ENCODE results near the gene CHCHD4.
A peak's percentile ranks its signal among the peaks of the same experiment; 100 is the strongest.
"Not testable (repeated sequence)": the region's sequence is repeated elsewhere in the genome, so short reads cannot be mapped to it uniquely, and the experiment has no call there.

CHCHD4 gene

DNA sequence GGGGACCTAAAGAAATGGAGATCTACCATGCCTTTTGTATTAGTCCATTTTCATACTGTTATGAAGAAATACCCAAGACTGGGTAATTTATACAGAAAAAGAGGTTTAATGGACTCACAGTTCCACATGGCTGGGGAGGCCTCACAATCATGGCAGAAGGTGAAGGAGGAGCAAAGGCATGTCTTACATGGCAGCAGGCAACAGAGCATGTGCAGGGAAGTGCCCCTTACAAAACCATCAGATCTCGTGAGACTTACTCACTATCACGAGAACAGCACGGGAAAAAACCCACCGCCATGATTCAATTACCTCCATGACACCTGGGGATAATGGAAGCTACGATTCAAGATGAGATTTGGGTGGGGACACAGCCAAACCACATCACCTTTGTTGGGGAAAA lies 37.2 kb downstream of the CHCHD4 start:
- not testable (repeated sequence) for H3K27ac Mint-ChIP-seq, H3K4me1 Mint-ChIP-seq, ATAC-seq, H3K36me3 Mint-ChIP-seq, H3K4me3 Mint-ChIP-seq
- H3K27me3 Mint-ChIP-seq: peaks cover 50% of the 10 kb centered on the region
- peaks cover 11% of the 10 kb centered on the region for H3K9me3 Mint-ChIP-seq

GRCh38 chr3:14082108-14082657 lies 42.5 kb downstream of the CHCHD4 start:
- ATAC-seq: no peak
- H3K36me3 Mint-ChIP-seq: no peaks in the 10 kb centered on the region
- no peaks in the 10 kb centered on the region for H3K4me1 Mint-ChIP-seq
- H3K27me3 Mint-ChIP-seq: peaks cover 42% of the 10 kb centered on the region
- no peak overlapping the region for H3K4me3 Mint-ChIP-seq
- peaks cover 5% of the 10 kb centered on the region for H3K9me3 Mint-ChIP-seq
- no peak overlapping the region for H3K27ac Mint-ChIP-seq

DNA sequence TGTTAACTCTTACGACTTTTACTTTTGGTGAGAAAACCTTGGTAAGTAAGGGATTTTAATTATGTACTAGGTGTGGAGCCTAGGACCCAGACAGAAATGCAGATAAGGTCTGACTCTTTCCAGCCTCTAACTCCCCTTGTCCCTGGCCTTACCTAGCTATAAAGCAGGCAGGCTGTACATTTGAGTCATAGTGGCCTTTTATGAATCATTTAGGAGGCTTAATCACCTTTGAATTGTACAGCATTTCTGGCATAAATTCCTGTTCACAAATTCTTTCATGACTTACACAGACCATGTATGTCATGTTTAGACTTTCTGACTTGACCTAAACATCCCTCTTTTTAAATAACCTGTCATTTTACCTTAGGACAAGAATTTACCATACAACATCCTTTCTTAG lies 47.4 kb downstream of the CHCHD4 start:
- H3K4me1 Mint-ChIP-seq: no peaks in the 10 kb centered on the region
- no peak overlapping the region for H3K27ac Mint-ChIP-seq
- no peak for ATAC-seq
- H3K36me3 Mint-ChIP-seq: no peaks in the 10 kb centered on the region
- peaks cover 3% of the 10 kb centered on the region for H3K9me3 Mint-ChIP-seq
- H3K27me3 Mint-ChIP-seq: peaks cover 23% of the 10 kb centered on the region
- no peak overlapping the region for H3K4me3 Mint-ChIP-seq

- H3K4me1 Mint-ChIP-seq, H3K4me3 Mint-ChIP-seq, H3K36me3 Mint-ChIP-seq, H3K27ac Mint-ChIP-seq, ATAC-seq, H3K9me3 Mint-ChIP-seq: not testable (repeated sequence)
- peaks cover 16% of the 10 kb centered on the region for H3K27me3 Mint-ChIP-seq
Observed at GRCh38 chr3:14075233-14075632, 49.4 kb downstream of the CHCHD4 start.

GRCh38 chr3:14064910-14065309 lies 59.8 kb downstream of the CHCHD4 start:
- Mint-ChIP-seq H3K4me1 (no peaks in the 10 kb centered on the region), H3K27ac (no peak overlapping the region), H3K4me3 (no peak overlapping the region), H3K36me3 (no peaks in the 10 kb centered on the region), H3K27me3 (peaks cover 27% of the 10 kb centered on the region), H3K9me3 (no peaks in the 10 kb centered on the region)
- peak; percentile 8 for ATAC-seq

DNA sequence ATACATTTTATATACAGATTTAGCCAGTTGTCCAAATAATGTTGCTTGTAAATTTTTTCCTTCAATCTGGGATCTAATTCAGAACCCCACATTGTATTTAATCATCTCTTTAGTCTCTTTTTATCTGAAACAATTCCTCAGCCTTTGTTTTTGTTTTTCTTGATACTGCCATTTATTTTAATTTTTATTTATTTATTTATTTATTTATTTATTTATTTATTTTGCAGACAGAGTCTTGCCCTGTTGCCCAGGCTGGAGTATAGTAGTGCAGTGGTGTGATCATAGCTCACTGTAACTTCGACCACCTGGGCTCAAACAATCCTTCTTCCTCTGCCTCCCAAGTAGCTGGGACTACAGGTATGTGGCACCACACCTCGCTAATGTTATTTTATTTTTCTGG lies 61.5 kb downstream of the CHCHD4 start:
- no peaks in the 10 kb centered on the region for H3K4me1 Mint-ChIP-seq
- no peak for ATAC-seq
- H3K27ac Mint-ChIP-seq: no peak overlapping the region
- H3K4me3 Mint-ChIP-seq: no peak overlapping the region
- H3K9me3 Mint-ChIP-seq: no peaks in the 10 kb centered on the region
- peaks cover 27% of the 10 kb centered on the region for H3K27me3 Mint-ChIP-seq
- no peaks in the 10 kb centered on the region for H3K36me3 Mint-ChIP-seq
